ENCODE data around the gene HCN2.

GRCh38 chr19:540867-541637, 48.6 kb upstream of the HCN2 start:
- TF ChIP-seq, protein P1, sequence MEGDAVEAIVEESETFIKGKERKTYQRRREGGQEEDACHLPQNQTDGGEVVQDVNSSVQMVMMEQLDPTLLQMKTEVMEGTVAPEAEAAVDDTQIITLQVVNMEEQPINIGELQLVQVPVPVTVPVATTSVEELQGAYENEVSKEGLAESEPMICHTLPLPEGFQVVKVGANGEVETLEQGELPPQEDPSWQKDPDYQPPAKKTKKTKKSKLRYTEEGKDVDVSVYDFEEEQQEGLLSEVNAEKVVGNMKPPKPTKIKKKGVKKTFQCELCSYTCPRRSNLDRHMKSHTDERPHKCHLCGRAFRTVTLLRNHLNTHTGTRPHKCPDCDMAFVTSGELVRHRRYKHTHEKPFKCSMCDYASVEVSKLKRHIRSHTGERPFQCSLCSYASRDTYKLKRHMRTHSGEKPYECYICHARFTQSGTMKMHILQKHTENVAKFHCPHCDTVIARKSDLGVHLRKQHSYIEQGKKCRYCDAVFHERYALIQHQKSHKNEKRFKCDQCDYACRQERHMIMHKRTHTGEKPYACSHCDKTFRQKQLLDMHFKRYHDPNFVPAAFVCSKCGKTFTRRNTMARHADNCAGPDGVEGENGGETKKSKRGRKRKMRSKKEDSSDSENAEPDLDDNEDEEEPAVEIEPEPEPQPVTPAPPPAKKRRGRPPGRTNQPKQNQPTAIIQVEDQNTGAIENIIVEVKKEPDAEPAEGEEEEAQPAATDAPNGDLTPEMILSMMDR (IDR thresholded peaks at IDR 0.05): no peak
- TF ChIP-seq POLR2A (IDR thresholded peaks at IDR 0.05) (no peak), POLR2AphosphoS5 (IDR thresholded peaks at IDR 0.05) (no peak), EP300 (IDR thresholded peaks at IDR 0.05; ENCODE audit: low read depth) (no peak)

Measured in transverse colon (tissue), 4 donors.